HG03139 (cell line): ENCODE results near the gene BUB1.
"Not testable (repeated sequence)": the region's sequence is repeated elsewhere in the genome, so short reads cannot be mapped to it uniquely, and the experiment has no call there.

ENCODE experiments used
- ATAC-seq: cut with Tn5 transposase; IDR thresholded peaks from one replicate; pipeline ENCODE4 v1.9.1; 2021; ENCODE audit not compliant: unreplicated experiment

BUB1 gene

DNA sequence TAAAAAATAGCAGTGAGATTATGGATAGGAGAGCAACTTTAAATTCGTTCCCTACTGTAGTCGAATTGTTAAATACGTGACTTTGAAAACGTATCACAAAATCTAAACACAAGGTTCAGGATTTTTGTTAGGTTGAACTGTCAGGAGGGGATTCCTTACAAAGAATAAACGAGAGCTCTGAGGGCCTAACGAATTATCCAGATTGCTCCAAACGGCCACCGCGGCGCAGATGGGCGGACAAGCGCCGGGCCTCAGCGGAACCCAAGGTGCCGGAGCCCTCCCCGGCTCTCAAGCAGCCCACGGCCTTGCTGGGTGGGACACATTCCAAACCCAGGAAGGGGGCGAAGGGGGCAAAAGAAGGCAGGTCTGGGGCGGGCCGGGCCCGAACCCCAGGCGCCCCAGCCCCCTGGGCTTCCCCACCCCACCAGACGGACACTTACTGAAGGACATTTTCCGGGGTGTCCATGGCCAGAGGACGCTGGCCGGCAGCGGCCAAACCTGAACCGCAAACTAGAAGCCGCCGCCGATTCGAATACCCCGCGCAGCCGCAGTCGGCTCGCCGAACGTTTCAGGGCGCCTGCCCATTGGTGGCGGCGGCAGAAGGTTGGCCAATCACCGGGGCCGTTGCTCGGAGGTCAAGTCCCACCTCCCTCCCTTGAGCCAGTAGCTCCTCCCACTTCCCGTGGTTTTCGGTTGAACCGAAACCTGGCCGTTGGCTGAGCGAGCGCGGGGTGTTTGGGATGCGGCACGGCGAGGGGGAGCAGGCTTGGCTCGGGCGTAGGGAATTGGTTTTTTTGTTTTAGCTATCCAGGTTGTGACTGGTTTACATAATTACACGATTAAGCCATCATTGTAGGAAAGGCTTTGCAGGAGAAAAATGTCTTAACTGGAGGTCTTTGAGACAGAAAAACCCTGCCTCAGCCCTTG, at the start of gene BUB1:
Gene BUB1, minus strand, starts transcription at position 534 of the 927 bp plus-strand sequence. Its CDS starts 68 bp downstream, at position 466.
- peak; percentile 69 for ATAC-seq

DNA sequence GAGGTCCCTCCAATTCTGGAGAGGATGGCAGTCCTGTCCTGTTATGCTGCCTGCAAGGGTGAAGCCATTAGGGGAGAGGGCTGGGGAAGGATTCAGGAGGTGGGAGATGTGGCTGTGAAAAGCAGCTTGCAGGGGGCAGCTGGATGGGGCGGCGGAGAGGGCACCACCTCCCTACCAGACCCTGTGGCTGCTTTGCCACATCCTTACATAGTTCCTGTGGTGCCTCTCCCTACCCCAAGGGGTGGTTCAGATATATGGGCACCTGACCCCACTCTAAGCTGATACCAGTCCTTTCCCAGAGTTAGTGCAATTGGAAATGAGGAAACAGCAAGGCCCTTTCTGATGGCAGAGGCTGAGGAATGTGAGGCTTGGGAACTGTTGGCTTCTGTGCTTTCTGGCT, 48.4 kb upstream of the BUB1 start:
- no peak for ATAC-seq

DNA sequence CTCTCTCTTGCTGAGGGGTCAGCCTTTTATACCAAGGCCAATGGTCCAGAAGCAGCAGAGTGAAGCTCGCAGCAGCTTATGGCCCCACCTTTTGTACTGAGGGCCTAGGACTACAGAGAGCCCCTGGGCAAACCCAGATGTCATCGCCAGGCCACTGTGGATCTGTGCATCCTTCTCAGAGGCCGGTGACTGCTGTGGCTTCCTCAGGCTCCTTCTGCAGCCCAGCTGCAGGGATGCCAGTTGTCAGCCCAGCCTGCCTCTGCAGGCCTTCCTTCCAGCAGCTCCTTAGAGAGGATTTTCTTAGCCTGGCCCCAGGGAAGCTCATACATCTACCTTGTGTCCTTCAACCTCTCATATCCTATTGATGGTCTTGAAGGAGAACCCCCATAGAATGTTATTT, 48.0 kb upstream of the BUB1 start:
- no peak for ATAC-seq

DNA sequence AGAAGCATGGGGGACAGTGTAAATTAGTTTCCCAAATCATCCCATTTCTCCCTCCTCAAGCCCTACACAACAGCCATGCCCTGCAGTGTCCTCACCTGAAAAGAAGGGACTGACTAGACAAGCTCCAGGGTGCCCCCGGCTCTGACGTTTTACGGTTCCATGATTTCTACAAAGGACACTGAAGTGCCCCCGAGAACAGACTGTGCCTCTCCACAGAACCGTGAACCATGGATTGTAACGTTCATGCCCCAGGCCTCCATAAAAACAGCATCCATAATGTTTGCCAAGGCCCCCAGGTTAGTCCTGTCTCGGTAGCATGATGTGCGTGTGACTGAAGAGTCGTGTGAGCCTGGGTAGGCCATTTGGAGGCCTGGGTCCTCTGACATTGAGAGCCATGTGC, 47.5 kb upstream of the BUB1 start:
- ATAC-seq: no peak

DNA sequence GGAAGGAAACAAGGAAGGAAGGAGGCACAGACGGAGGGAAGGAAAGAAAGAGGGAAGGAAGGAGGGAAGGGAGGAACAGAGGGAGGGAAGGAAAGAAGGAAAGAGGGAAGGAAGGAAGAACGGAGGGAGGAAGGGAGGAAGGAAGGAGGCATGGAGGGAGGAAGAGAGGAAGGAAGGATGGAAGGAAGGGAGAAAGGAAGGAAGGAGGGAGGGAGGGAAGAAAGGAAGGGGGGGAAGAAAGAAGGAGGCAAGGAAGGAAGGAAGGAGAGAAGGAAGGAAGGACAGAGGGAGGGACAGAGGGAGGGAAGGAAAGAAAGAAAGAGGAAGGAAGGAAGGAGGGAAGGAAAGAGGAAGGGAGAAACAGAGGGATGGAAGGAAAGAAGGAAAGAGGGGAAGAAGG, 47.0 kb upstream of the BUB1 start:
- ATAC-seq: no peak

DNA sequence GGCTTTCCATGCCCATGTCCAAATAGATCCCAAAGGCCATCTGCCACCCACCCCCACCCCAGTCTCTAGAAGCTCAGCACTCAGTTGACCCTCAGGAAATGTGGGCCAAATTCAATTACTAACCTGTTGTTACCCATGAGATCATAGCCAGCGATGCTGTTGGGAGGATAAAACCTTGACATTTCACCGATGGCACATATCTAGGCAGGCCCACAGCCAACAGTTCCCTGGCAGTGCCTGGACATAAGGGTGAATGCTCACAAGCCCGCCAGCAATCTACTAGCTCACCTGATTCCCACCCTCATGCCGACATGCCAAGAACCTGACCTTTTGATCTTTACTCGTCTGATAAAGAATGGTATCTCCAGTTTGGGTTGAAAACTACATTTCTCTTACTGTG, 42.7 kb upstream of the BUB1 start:
- no peak for ATAC-seq

DNA sequence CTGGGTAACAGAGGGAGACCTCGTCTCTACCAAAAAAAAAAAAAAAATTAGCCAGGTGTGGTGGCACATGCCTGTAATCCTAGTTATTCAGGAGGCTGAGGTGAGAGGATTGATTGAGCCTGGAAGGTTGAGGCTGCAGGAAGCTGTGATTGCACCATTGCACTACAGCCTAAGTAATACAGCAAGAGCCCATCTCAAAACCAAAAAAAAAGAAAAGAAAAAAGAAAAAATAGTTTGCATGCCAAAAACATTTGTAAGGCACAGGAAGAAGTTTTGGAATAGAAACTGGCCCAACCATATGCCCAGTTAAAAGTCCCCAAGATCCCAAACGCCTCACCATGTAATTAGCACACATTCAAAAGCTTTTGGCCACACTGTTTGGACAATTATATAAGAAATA, 41.1 kb upstream of the BUB1 start:
- no peak for ATAC-seq

DNA sequence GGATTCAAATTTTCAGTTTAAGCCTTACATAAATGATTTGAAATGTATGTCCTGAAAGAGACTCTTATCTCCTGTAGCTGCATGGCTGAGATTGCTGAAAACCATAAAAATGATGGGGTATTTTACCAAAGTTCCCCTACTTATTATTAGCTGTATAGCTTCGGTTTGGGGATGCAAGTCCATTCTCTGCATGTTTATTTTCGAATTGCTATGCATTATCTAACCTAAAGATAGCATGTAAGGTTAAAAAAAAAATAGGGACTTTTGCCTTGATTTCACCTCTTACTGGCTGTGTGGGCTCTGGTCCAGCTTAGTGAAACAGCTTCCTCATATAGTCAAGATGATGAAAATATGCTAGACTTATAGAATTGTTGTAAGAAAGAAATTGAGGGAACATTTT, 40.5 kb upstream of the BUB1 start:
- ATAC-seq: no peak

DNA sequence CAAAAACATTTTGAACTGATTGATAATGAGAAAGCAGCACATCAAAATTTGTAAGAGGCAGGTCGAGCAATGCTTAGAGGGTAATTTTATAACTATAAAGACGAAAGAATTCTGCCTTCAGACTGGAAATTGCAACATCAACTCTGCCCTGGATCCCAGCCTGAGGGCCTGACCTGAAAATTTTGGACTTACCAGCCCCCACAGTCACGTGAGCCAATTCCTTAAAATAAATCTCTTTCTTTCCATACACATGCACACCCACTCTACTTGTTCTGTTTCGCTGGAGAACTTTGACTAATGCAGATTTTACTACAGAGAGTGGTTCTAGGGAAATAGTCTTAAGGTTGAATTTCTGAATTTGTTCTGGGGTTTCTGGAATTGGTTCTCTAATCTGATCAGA, 39.9 kb upstream of the BUB1 start:
- ATAC-seq: no peak

DNA sequence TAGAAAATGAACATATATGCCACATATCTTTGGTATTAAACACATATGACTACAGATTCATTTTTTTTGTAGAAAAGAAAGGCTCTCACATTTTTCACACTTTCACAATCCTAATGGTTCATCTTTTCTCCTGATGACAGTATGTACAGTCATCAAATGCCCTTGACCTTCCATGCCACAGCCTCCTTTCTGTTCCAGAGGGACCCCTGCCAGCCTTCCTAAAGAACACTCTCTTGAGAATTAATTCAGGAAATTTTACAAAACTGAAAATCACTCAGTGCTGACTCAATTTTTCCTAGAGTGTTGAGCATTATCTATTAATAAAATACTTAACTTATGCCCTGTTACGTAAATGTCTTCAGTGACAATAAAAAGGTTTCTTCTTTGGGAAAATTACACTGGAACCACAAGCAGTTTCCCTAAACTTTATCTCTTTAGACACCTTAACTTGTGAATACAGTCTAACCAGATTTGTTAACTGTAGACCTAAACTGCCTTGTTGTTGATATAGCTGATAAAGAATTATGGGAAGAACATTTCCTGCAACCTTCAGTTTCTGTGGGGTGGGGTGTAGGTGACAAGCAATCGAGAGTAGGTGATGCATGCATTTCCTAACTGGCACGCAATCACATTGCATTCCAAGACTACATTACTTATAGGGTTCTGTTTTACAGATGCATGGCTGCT, 39.2 kb upstream of the BUB1 start:
- ATAC-seq: no peak

DNA sequence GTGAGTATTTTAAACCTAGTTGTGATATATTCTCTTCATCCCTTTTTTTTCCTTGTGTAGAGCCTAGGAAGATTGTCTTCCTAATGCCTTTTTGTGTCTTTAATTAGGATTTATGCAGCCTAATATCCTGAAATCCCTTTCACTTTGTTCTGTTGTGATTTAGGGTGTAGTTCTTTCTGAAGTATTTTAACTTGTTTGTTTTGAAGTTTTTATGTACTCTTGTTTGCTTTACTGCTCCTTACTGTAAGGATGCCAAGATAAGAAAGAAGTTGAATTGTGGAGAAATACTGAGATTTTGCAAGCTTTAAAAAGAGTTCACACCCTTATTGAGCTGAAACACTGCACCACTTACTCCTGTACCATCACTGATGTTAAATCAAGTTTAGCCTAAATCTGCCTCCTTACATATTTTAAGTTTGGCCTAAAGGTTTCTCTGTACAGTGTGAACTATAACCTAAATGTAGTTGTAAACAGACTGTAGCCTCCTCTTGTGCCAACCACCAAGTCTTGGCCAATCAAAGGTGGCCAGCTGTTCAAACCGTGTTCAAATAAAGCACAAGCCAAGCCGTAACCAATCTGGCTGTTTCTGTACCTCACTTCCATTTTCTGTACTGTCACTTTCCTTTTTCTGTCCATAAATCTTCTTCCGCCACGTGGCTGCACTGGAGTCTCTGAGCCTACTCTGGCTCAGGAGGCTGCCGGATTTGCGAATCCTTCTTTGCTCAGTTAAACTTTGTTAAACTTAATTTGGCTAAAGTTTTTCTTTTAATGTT, 36.8 kb upstream of the BUB1 start:
- ATAC-seq: no peak

DNA sequence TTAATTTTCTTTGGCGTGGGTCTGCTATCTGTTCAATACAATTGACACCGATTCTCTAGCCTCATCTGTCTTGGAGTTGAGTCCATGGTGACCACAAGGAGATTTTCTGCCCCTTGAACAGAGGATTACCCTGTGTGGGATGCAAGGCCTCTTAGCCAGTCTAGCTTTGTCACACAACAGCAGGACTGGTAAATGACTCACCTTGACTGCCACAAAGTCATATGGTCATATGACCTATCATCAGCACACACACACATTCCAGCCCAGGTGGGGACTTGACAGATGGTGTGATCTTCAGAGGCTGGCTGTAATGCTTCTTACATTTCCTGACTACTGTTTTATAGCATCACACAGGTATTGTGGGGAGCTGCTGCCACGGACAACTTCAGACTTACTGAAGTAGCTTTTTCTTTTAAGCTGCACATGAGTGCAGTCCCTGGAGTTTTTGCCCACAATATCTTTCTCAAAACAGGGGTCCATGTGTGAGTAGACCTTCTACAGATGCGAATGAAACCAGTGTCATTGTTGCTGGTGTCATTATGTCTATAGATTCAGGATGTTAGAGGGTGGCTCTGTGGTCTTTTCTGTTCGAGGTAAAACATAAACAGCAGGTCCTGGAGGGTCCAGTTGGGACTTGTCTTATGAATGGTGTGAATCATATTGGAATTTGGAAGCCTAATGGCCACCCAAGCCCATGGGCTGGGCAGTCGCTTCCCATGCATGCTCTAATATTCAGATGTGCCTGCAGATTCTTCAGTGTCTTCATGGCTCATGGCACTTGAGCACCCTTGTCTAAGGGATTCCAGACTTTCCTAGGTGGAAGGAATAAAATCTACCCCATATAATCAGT, 35.9 kb upstream of the BUB1 start:
- ATAC-seq: no peak

DNA sequence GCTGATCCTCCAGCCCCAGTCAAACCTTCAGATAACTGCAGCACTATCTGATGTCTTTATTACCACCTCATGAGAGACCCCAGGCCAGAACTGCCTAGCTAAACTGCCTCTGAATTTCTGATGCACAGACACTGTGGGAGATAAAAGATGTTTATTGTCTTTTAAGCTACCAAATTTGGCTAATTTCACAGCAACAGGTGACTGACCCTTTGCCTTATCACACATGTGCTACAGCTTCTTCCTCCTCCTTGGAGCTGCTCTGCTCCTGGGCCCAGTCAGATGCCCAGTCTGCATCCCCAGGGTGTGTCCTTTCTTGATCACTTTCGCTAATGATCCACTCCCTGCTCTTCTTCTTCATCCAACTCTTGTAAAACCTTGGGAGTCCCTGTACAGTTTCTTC, 34.9 kb upstream of the BUB1 start:
- ATAC-seq: no peak

DNA sequence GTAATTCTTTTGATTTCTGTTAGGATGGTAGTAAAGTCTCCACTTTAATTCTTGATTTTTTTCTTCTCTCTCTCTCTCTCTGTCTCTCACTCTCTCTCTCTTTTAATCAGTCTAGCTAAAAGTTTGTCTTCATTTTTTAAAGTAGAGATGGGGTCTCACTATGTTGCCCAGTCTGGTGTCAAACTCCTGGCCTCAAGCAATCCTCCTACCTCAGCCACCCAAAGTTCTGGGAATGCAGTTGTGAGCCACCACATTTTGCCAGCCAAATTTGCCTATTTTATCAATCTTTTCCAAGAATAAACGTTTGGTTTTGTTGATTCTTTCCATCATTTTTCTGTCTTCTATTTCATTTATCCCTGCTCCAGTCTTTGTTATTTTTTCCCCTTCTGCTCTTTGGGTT, 30.6 kb upstream of the BUB1 start:
- ATAC-seq: no peak

DNA sequence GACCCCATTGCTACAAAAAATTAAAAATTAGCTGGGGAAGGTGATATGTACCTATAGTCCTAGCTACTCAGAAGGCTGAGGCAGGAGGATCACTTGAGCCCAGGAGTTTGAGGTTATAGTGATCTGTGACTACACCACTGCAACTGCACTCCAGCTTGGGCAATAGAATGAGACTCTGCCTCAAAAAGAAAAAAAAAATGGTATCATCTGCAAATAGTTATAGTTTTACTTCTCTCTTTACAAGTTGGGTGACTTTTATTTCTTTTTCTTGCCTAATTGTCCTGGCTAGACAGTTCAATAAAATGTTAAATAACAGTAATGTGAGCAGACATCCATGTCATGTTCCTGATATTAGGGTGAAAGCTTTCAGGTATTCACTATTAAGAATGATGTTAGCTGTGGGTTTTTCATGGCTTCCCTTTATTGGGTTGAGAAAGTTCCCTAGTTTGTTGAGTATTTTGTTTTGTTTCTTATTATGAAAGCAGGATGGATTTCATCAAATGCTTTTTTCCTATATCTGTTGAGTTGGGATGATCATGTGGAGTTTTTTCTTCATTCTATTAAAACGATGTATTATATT, 29.6 kb upstream of the BUB1 start:
- ATAC-seq: no peak

DNA sequence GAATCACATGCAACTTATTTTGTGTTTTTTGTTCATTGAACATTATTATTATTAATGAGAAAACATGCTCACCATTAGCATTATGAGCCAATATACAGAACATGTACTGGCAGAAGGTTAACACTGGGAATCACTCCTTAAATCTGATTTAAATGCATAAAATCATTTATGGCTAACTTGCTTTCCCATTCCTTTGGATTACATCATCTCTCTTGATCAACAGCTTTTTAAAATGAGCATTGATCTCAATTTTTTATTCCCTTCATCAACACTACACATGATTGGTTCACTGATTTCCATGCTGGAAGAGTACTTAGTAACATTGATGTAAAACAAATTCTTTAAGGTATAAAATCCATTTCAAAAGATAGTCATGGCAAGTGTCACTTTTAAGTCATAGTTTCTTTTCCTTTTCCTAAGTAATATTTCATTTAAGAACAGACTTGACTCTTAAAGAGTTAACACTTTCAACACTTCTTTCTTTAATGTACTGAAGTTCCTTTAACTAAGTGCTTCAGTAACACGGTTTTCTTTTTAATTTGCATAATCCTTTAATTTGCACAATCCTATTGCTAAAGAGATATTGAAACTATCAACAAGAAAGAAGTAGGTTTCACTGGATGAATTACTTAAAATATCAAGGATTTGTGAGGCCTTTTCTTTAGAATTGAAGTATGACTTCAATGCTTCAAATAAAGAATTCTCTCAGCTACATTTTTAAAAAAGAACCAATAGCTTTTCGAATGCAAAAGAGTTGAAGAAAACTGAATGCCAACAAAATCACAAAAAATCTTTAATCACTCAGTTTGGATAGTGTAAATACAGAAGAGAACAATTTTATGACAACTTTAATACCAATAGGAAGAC, 24.9 kb upstream of the BUB1 start:
- ATAC-seq: no peak

DNA sequence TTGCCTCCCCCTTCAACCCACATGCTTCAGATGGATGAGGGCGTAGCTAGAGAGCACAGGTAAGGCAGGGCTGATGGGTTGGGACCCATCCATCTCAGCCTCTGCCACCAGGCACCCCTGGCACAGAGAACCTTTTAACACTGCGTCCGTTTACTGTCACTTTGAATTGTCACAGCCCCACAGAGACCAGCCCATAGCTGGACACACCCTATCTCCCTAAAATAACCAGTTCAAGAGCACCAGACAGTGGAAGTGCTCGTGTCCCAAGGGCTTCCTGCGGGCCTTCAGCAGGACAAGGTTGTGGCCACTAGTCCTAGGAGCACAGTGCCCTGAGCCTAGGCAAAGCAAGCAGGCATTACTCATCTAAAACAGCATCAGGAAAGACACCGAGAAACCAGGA, 20.4 kb upstream of the BUB1 start:
- not testable (repeated sequence) for ATAC-seq

DNA sequence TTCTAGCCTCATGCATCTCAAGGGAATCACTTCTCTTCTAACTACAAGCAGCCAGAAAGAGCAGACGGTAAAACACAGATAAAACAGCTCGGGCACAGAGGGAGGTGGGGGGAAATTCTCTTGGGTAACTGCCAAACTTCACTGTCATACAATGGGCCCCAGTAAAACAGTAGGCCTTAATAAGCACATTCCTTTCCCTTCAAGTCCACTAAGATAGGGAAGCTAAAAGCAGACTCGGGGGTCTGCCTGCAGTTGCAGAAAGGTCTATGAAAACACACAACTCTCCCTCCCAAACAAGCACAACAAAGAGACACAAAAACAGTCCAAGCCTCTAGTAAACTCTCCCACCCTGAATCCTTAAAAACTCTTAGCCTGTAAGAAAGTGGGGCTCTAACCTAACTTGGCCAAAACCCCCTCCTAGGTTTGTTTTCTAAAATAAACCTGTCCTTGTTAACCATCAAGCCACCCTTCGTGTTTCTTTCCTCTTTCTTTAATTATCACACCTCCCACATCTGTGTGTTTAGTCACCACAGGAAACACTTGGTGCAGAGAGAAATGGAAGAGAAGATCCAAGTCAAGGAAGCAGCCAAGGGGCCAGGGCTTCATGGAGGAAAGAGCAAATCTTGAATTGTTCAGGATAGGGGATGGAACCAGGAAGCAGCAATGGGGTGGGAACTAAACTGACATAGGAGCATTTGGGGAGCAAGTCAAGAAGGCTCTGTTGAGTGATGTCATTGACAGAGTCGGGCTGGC, 17.5 kb upstream of the BUB1 start:
- ATAC-seq: not testable (repeated sequence)
